RWPE1 (cell line): Measurements from ENCODE around the gene CACTIN.

Experiments used
- CTCF ChIA-PET: fragments of 350-600 bp; sonication (Branson Sonifier 250); formaldehyde crosslinking; extraction: SDS; loops from one replicate; lab custom pipeline; 2021; lab: Yijun Ruan, JAX
- POLR2A ChIA-PET: fragments of 400-600 bp; formaldehyde crosslinking; extraction: SDS; loops from one replicate; lab custom pipeline; 2020; ENCODE audit warnings: antibody characterized with exemption; ENCODE audit not compliant: low non-redundant PET; lab: Yijun Ruan, JAX
- DNase-seq: peaks from one replicate; pipeline ENCODE4 v3.0.0; 2012; ENCODE audit warnings: low spot score
- H3K27ac ChIP-seq: fragments of 450-650 bp; 2 replicates; pipeline ENCODE4 v1.5.1; 2017
- CTCF ChIP-seq: fragments of 450-650 bp; conservative IDR thresholded peaks from 2 replicates; pipeline ENCODE4 v1.5.1; 2017; ENCODE audit warnings: low read depth, mild to moderate bottlenecking

The CACTIN gene

GRCh38 chr19:3610745-3611717 is 15.6 kb downstream of the CACTIN start:
- ChIA-PET CTCF (interaction anchor here (0.6 kb wide), 1 partner anchor 14 kb away, joined by 4 read pairs; no protein-coding TSS in a partner anchor), POLR2A (no interaction called here)
- DNase-seq = no peak
- peak overlapping the region; percentile 11; the same call in 1 of the 2 replicates for H3K27ac ChIP-seq
- no peak for TF ChIP-seq CTCF

DNA sequence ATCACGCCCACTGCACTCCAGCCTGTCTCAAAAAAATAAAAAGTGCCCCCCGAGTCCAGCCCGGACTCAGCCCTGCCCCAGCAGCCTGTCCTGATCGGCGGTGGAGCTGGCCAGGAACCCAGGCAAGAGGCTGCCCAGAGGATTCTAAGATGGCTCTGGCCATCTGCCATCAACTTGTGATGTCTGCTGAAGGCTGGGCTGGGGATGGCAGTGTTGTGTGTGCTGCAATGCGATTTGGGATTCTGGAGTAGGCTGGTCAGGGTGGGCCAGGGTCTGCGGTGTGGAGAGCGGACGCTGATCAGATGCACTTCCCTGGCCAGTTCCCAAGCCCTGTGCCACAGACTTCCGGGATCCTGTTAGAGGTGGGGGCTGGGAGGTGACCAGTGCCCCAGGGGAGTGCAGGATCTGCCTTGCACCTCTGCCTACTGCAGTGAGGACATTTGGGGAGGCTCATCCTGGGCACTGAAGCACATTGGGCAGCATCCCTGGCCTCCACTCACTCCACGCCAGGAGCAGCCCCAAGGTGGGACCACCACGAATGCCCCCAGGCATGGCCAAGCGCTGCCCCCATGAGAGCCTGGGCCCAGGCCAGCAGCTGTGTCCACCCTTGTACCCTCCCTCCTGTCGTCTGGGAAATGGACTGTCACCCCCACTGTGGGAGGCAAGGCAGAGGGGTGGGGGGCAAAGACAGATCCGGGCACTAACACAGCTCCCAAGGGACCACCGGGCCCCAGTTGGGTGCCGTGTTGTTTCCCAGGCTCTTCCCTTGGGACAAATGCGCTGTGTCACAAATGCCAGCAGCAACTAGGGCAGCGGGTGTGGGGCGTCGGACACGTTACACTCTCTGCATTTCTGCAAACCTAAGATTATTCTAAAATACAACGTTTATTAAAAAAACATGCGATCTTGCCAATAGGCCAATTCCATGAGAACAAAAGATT is 16.5 kb downstream of the CACTIN start:
- TF ChIP-seq CTCF = no peak
- H3K27ac ChIP-seq = peak overlapping the region; percentile 11; the same call in 1 of the 2 replicates
- no peak for DNase-seq
- CTCF ChIA-PET = interaction anchor here (0.6 kb wide), 1 partner anchor 13 kb away, joined by 4 read pairs; no protein-coding TSS in a partner anchor
- POLR2A ChIA-PET = no interaction called here

DNA sequence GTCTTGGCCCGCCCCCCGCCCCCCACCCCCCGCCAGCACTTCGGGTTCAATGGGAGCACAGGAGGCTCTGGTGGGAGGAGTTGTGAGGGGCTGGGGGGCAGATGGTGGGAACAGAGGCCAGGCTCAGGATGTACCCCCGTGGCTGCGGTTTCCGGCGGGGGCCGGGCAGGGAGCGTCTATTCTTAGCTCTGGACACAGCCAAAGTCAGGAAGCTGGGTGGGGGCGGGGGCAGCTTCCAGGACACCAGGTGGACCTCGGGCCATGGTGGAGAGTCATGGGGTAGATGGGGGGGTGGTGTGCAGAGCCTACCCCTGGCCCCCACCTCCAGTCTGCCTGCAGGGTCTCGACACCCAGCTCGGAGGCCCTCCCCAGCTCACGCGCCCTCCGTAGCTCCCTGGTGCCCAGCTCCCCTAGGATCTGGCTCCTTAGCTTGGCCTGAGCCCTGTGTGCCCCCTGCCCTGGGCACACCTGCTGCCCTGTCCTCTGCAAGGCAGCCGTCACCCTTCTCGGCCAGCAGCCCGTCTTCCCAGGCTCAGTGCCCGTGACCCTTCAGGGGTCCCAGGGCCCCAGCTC is 17.8 kb downstream of the CACTIN start:
- no peak overlapping the region for H3K27ac ChIP-seq
- POLR2A ChIA-PET = interaction anchor here (0.5 to 0.6 kb wide), 2 partner anchors 71 to 933 kb away, joined by 4 read pairs; no protein-coding TSS in a partner anchor
- DNase-seq = no peak
- CTCF ChIA-PET = no interaction called here
- no peak for TF ChIP-seq CTCF

- no peak overlapping the region for H3K27ac ChIP-seq
- TF ChIP-seq CTCF = no peak
- DNase-seq = no peak
- POLR2A ChIA-PET = interaction anchor here (0.6 kb wide), 1 partner anchor 70 kb away, joined by 4 read pairs; no protein-coding TSS in a partner anchor
- CTCF ChIA-PET = interaction anchor here (0.6 kb wide), 1 partner anchor 303 kb away, joined by 3 read pairs; no protein-coding TSS in a partner anchor
Observed at GRCh38 chr19:3608079-3608641, 18.4 kb downstream of the CACTIN start.

GRCh38 chr19:3607303-3608078 is 19.1 kb downstream of the CACTIN start:
- CTCF ChIA-PET = interaction anchor here (0.6 kb wide), 1 partner anchor 302 kb away, joined by 3 read pairs; no protein-coding TSS in a partner anchor
- peak overlapping the region; percentile 26; the same call in 1 of the 2 replicates for H3K27ac ChIP-seq
- POLR2A ChIA-PET = no interaction called here
- DNase-seq = no peak
- no peak for TF ChIP-seq CTCF
